OCI-M2 (cell line): ENCODE data around the gene MOB3A.

ENCODE experiments used
- DNase-seq: peaks from one replicate; lab custom pipeline; 2025; ENCODE audit not compliant: unreplicated experiment; lab: John Stamatoyannopoulos, UW

The MOB3A gene

DNA sequence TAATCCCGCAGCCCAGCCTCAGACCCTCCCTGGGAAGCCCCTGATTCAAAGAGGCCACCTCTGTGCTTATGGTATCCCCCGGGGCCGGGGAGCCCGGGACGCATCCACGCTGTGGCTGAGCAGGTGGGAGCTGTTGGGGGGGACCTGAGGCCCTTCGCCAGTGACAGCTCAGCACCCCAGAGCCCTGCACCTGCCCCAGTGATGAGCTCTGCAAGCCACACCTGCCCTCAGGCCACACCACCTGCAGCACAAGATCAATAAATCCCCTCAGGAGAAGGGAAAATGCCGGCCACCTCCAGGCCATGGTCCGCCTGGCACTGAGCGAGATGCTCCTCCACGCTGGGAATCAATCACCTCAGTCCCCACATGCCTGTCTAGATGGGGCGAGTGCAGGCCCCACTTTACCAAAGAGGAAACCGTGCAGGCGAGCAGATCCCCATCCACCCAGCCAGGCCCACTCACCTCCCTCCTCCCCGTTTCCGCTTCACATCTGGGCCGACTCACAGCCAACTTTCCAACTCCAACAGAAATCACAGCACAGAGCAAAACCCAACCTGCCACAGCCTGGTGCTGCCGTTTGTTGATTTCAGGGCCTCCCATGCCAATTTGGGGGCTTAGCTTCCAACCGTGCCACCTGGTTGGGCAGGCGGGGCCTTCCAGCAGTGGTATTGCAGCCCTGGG, 12.8 kb downstream of the MOB3A start:
- no peak for DNase-seq

- DNase-seq, result no peak
Measured at GRCh38 chr19:2081873-2082810, 14.0 kb downstream of the MOB3A start.

- no peak for DNase-seq
Measured at GRCh38 chr19:2080336-2080988, 15.7 kb downstream of the MOB3A start.

GRCh38 chr19:2079865-2080301, 16.2 kb downstream of the MOB3A start:
- DNase-seq, result no peak

- DNase-seq, result no peak
Measured at GRCh38 chr19:2079076-2079864, 16.9 kb downstream of the MOB3A start.

DNA sequence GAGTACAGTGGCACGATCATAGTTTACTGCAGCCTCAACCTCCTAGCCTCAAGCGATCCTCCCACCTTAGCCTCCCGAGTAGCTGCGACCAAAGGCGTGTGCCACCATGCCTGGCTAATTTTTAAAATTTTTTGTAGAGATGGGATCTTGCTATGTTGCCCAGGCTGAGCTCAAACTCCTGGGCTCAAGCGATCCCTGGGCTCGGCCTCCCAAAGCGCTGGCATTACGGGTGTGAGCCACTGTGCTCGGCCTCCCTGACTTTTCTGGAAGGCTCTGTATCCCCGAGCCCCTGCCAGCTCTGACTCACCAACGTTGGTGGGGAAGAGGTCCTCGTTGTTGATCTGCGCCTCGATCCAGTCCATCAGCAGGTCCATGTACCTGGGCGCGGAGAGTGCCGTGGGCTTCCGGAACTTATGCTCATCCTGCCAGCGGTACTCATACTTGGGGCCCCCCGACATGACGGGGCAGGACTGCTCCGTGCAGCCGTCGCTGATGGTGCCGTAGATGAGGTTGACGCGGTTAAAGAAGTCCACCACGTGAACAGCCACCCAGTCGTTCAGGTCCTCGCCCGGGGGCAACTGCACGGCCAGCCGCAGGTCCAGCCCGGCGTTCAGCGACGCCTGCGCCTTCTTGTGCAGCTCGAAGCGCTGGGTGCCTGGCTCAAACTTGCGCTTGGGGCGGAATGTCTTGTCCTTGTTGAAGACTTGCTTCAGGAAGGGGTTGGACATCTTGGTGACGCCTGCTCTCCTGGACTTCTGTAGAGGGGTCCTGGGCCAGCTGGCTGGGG, 18.1 kb downstream of the MOB3A start:
- no peak for DNase-seq

- no peak for DNase-seq
Measured at GRCh38 chr19:2077398-2077797, 18.7 kb downstream of the MOB3A start.

DNA sequence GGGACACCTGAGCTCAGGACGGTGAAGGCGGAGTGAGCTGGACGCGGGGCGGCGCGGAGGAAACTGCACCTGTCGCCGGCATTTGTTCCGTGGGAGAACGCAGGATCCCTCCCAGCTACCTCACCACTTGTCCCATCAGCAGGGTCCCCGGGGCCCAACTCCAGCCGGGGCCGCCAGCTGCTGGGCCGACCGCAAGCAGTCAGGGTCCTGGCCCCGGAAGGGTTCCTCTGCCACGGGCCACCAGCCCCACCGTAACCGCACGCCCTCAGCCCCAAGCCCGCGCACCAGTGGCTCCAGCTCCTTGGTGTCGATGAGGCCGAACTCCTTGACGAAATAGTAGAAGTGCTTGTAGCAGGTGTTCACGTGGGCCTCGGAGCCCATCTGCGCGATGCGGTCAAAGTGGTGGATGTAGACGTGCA, 19.6 kb downstream of the MOB3A start:
- DNase-seq, result no peak

- DNase-seq, result no peak
Measured at GRCh38 chr19:2072757-2073551, 23.2 kb downstream of the MOB3A start.

GRCh38 chr19:2070986-2071673, 25.0 kb downstream of the MOB3A start:
- no peak for DNase-seq

DNA sequence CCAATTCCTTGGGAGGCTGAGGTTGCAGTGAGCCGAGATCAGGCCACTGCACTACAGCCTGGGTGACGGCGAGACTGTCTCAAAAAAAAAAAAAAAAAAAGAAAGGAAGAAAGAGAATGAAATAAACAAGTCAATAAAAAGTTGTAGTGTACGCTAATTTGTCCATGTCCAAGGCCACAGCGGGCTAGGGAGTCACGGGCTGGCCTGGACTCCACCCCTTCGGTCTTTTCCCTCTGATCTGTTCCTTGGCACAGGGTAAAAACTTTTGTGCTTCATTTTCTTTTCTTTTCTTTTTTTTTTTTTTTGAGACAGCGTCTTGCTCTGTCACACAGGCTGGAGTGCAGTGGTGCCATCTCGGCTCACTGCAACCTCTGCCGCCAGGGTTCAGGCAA, 25.7 kb downstream of the MOB3A start:
- no peak for DNase-seq

- no peak for DNase-seq
Measured at GRCh38 chr19:2064788-2065524, 31.2 kb downstream of the MOB3A start.

- no peak for DNase-seq
Measured at GRCh38 chr19:2064395-2064787, 31.7 kb downstream of the MOB3A start.

GRCh38 chr19:2063824-2064223, 32.3 kb downstream of the MOB3A start:
- DNase-seq, result no peak

GRCh38 chr19:2062770-2063169, 33.4 kb downstream of the MOB3A start:
- no peak for DNase-seq

DNA sequence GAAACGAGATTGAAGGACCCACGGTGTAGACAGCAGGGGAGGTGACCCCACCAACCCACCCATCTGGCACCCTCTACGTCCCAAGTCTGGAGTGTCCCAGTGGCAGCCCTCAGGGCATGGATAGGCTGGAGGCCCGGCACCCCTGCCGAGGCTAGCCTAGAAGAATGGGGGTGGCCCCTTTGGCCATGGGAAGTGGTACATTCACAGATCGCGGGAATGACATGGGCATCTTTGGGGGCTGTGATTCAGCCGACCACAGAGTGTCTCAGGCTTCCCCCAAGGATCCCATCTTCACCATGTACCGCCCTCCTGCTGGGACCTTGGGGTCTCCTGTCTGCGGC, 33.8 kb downstream of the MOB3A start:
- DNase-seq, result no peak

GRCh38 chr19:2061495-2062388, 34.4 kb downstream of the MOB3A start:
- peak; percentile 86 for DNase-seq
